Small intestine (tissue), 7 donors: Measurements from ENCODE around the gene LRIT1. TPM values are rescaled to one million over a fixed set of nuclear protein-coding genes. Genes with fewer than 3 reads are reported as not detected.

Experiments
- DNase-seq, 2 donors: peaks; one replicate each; pipeline versions ENCODE4 v3.0.0 to v3.0.0-alpha.2; 2013
- FAIRE-seq: peaks from 2 replicates; lab custom pipeline; 2012; peaks lifted over from hg19 to GRCh38; lab: Jason Lieb, UNC
- H3K27ac ChIP-seq, 3 donors: one replicate each; pipeline ENCODE4 v1.5.1; 2013; ENCODE audit warnings: low read length in 2 of 3, mild to moderate bottlenecking in 2 of 3, control low read depth in 1 of 3, inconsistent platforms in 1 of 3, low read depth in 1 of 3, moderate library complexity in 1 of 3
- H3K27me3 ChIP-seq, 3 donors: one replicate each; pipeline ENCODE4 v1.6.1; 2013; ENCODE audit warnings: low read length in 3 of 3, inconsistent platforms in 1 of 3; ENCODE audit not compliant: control insufficient read depth in 3 of 3, insufficient read depth in 3 of 3
- H3K36me3 ChIP-seq, 3 donors: one replicate each; pipeline ENCODE4 v1.6.1; 2013; ENCODE audit warnings: low read length in 3 of 3, inconsistent platforms in 1 of 3, low read depth in 1 of 3, mild to moderate bottlenecking in 1 of 3, moderate library complexity in 1 of 3; ENCODE audit not compliant: control insufficient read depth in 3 of 3, insufficient read depth in 2 of 3
- H3K4me1 ChIP-seq, 3 donors: one replicate each; pipeline ENCODE4 v1.6.1; 2013; ENCODE audit warnings: low read length in 2 of 3, inconsistent platforms in 1 of 3, low read depth in 1 of 3, mild to moderate bottlenecking in 1 of 3, moderate library complexity in 1 of 3; ENCODE audit not compliant: control insufficient read depth in 3 of 3, insufficient read depth in 2 of 3
- H3K4me3 ChIP-seq, 3 donors: one replicate each; pipeline ENCODE4 v1.5.1; 2013; ENCODE audit warnings: low read length in 3 of 3, control low read depth in 1 of 3, inconsistent platforms in 1 of 3, low read depth in 1 of 3, mild to moderate bottlenecking in 1 of 3, moderate library complexity in 1 of 3
- H3K9me3 ChIP-seq, 2 donors: one replicate each; pipeline ENCODE4 v1.6.1; 2013; ENCODE audit warnings: low read depth in 1 of 2, low read length in 1 of 2; ENCODE audit not compliant: control insufficient read depth in 2 of 2, insufficient read depth in 1 of 2
- WGBS, 3 donors: extraction: QIAGEN DNeasy Blood & Tissue Kit; methylation state at CpG; one replicate each; pipeline ENCODE4 v1.1.7; 2013; 5-methylcytosine and 5-hydroxymethylcytosine counted together
- polyA plus RNA-seq, 4 donors: library from polyadenylated mRNA; stranded (reverse) in 3 of 4; unstranded in 1 of 4; fragments of 200-250 nt in 3 of 4; fragments of 120-200 nt in 1 of 4; gene quantifications; one replicate each; pipeline versions ENCODE4 v1.2.1 to v1.2.3, GENCODE V29; 2013
- donor health status: healthy with polysubstance abuse.
- donor health status: control.
- donor health status: control.
- donor health status: Bipolar disorder and iron deficiency.
- donor health status: healthy.

Gene LRIT1
- polyA plus RNA-seq, 4 donors, result not detected

DNA sequence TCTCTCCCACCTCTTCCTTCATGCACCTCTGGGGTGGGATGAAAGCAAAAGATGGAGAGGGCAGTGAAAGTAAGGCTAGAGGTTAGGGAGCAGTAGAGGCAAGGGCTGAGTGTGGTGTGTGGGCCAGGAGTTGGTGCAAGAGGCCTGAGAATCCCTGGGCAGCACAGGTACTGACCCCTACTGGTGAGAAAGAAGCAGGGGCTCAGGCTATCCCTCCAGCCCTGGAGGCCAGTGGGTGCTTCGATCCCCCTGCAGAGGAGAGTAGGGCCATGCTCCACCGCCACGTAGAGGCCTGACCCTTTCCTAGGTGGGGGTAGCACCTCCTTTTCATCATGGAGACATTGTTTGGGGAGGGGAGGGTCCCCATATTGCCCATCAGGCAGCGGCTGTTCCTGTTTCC, 37.2 kb downstream of the LRIT1 start:
- H3K27me3 ChIP-seq, result peaks cover 0 to 2% (median 0%) of the 10 kb centered on the region in 3 donors
- H3K9me3 ChIP-seq, result no peaks in the 10 kb centered on the region
- H3K4me3 ChIP-seq, result no peak overlapping the region
- DNase-seq (no peak), FAIRE-seq (no peak)
- H3K4me1 ChIP-seq, result peaks cover 0 to 17% (median 0%) of the 10 kb centered on the region in 3 donors
- H3K36me3 ChIP-seq, result no peaks in the 10 kb centered on the region
- no peak overlapping the region for H3K27ac ChIP-seq
- WGBS, 3 donors, result 87 to 100% (median 92%) methylated on average over 4 of the region's 4 CpGs

DNA sequence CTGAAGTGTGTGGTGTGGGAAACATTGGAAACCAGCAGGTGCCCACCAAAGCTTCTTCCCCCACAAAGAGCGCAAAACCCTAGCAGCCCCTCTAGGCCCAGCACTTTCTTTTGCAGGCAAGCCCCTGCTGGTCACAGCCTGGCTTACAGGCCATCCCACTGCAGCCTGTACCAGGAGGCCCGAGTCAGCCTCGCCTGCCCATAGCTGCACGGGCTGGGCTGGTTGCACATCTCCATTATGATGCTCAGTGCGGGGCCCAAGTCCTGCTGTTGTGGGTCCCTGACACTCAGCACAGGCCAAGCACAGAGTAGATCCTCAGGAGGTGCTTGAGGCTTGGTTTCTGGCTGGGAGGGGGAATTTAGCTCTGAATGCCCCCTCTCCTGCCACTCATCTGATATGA, 39.0 kb downstream of the LRIT1 start:
- Histone ChIP-seq H3K9me3 (no peaks in the 10 kb centered on the region), H3K36me3 (no peaks in the 10 kb centered on the region), H3K27ac (no peak overlapping the region), H3K27me3 (peaks cover 0 to 2% (median 0%) of the 10 kb centered on the region in 3 donors), H3K4me1 (peaks cover 0 to 17% (median 0%) of the 10 kb centered on the region in 3 donors), H3K4me3 (no peak overlapping the region)
- FAIRE-seq (no peak), DNase-seq (no peak)
- WGBS, 3 donors, result 84 to 92% (median 85%) methylated on average over 5 of the region's 5 CpGs

DNA sequence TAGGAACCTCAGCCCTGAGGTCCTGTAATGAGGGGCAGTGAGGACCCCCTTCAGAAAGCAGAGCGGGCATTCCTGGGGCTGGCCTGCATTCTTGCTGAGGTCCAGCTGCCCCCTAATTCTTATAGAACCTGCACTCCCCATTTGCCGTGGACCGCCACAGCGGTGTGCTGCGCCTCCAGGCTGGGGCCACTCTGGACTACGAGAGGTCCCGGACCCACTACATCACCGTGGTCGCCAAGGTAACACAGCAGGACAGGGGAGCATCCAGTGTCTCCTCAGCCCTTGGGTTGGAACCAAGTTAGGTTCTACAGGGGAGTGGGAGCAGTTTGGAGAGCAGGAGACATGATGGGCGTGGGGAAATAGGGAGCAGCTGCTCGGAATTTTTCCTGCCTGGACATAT, 39.7 kb downstream of the LRIT1 start:
- FAIRE-seq (no peak), DNase-seq (no peak)
- Histone ChIP-seq H3K36me3 (no peaks in the 10 kb centered on the region), H3K4me3 (no peak overlapping the region), H3K27ac (no peak overlapping the region), H3K4me1 (peaks cover 0 to 17% (median 0%) of the 10 kb centered on the region in 3 donors), H3K9me3 (no peaks in the 10 kb centered on the region), H3K27me3 (peaks cover 0 to 7% (median under 1%) of the 10 kb centered on the region in 3 donors)
- WGBS, 3 donors, result 89 to 95% (median 91%) methylated on average over 11 of the region's 11 CpGs

DNA sequence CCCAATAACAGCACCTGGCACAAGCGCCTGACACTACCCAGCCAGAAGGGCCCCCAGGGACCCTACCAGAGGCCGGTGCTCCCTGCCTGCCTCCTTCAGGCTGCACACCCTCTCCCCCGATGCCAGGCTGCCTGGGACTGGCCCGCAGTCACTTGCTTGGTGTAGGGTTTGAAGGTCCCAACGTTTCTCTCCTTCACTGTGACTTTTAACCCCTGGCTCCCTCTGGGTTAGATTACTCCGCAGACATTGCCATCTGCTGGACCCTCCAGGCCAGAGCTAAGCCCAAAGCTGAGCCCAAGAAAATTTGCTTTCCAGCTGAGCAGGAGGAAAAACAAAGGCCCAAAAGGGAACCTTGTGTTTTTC, 40.1 kb downstream of the LRIT1 start:
- 27 to 48% (median 36%) methylated on average over 6 of the region's 6 CpGs for WGBS, 3 donors

DNA sequence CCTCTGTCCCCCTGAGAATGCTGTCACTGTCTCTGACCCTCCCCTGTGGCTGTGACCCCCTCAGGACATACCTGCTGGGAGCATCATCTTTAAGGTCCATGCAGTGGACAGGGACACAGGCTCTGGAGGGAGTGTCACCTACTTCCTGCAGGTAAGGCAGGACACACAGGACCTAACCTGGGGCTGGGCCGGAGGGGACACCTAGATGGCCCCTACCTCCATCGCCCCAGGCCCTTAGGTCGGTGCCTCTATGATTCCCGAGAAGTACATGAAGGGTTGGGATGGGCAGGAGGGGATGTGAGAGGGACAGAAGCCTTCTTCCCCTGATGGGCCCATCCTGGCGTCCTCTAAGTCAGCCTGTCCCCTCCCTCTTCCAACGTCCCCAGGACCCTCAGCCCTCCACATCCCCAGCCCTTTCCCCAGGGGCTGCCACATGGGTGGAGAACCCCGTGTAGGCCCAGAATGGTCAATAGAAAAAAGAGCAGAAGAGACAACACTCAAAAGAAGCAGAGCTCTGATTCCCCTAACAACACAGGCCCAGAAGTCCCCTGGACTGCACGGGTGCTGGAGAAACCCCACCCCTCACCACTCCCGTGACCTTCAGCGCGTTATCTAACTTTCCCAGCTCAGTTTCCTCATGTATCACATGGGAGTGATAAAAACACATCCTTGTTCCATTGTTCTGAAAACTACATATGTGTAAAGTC, 40.7 kb downstream of the LRIT1 start:
- peak; percentile 30 to 81 for DNase-seq
- WGBS, 3 donors, result 51 to 72% (median 62%) methylated on average over 11 of the region's 11 CpGs
- H3K27ac ChIP-seq, result peak overlapping the region in 1 of 3 donors; percentile 28
- peaks cover 0 to 17% (median 7%) of the 10 kb centered on the region in 3 donors for H3K27me3 ChIP-seq
- H3K4me3 ChIP-seq, result no peak overlapping the region
- H3K9me3 ChIP-seq, result no peaks in the 10 kb centered on the region
- FAIRE-seq, result no peak
- no peaks in the 10 kb centered on the region for H3K36me3 ChIP-seq
- H3K4me1 ChIP-seq, result peaks cover 0 to 17% (median 0%) of the 10 kb centered on the region in 3 donors

More for the DNA sequence above, 40.1 kb downstream of the LRIT1 start:
- Histone ChIP-seq H3K27ac (no peak overlapping the region), H3K4me1 (peaks cover 0 to 17% (median 0%) of the 10 kb centered on the region in 3 donors), H3K36me3 (no peaks in the 10 kb centered on the region), H3K27me3 (peaks cover 0 to 11% (median 5%) of the 10 kb centered on the region in 3 donors), H3K4me3 (no peak overlapping the region), H3K9me3 (no peaks in the 10 kb centered on the region)
- FAIRE-seq (no peak), DNase-seq (no peak)

DNA sequence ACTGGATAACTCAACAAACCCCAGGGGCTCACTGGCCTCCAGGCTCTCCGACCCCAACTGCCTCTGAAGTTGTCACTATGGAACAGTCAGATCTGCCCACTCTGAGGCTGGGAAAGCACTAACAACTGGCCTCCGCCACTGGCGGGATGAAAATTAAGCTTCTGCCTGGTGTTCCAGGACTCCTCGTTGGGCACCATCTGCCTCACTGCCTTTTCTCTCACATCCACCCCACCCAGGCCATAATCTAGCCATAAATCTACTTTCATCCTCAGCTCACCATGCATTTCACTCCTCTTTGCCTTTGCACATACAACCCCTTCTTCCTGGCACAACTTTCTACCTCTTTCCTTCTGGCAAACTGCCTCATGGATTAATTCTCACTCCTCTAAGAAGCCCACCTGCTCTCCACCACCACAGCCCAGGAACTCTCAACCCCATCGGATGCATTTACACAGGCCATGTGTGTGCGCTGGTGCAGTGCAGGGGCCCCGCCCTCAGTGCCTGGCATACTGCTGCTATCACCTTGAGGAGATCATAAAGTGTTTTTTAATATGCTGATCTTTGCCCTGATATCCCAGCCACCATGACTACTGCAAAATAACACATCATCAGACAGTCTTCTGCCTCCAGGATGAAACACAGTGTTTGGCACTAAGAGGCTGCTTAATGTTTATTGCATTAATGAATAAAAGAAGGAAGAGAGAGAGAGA, 43.0 kb downstream of the LRIT1 start:
- DNase-seq (peak in 1 of 2 donors; percentile 60), FAIRE-seq (no peak)
- H3K4me3 ChIP-seq, result no peak overlapping the region
- no peaks in the 10 kb centered on the region for H3K36me3 ChIP-seq
- no peaks in the 10 kb centered on the region for H3K9me3 ChIP-seq
- no peak overlapping the region for H3K27ac ChIP-seq
- H3K27me3 ChIP-seq, result peaks cover 11 to 38% (median 18%) of the 10 kb centered on the region in 3 donors
- 41 to 68% (median 50%) methylated on average over 7 of the region's 7 CpGs for WGBS, 3 donors
- peaks cover 0 to 25% (median 0%) of the 10 kb centered on the region in 3 donors for H3K4me1 ChIP-seq

DNA sequence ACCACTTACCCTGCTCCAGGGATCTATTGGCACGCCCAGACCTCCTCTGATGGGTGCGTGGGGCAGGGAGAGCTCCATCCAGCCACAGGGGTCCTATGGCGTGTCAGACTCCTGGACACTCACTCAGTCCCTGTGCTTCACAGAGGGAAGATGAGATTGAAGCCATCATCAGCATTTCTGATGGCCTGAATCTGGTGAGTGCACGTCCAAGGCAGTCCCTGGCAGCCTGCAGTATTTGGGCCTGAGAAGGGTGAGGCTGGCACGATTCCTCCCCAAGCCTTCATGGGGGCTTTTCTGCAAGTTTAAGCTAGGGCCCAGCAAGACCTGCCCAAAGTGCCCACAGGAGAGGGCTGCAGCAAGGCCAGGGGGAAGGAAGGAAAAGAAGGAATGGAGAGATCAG, 43.7 kb downstream of the LRIT1 start:
- H3K36me3 ChIP-seq, result no peaks in the 10 kb centered on the region
- peaks cover 11 to 44% (median 18%) of the 10 kb centered on the region in 3 donors for H3K27me3 ChIP-seq
- FAIRE-seq (no peak), DNase-seq (no peak)
- peaks cover 0 to 25% (median 0%) of the 10 kb centered on the region in 3 donors for H3K4me1 ChIP-seq
- no peaks in the 10 kb centered on the region for H3K9me3 ChIP-seq
- H3K4me3 ChIP-seq, result no peak overlapping the region
- H3K27ac ChIP-seq, result no peak overlapping the region
- 76 to 91% (median 85%) methylated on average over 5 of the region's 5 CpGs for WGBS, 3 donors

DNA sequence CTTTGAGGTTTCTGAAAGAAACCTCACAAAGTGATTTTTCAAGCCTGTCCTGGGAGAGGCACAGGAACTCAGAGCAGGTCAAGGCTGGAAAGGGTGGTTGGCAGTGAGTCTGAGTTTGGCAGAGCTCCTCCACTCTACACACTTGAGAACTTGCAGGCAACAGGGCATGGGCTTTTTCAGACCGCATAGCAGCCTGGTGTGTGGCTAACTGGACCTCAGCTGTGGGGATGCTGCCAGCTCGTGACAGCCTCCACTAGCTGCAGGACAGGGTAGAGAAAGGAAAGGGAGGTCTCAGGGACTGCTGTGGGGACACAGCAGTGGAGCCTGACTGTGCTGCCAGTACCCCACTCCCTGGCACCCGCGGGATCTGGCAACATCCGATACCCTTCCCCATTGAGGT, 44.4 kb downstream of the LRIT1 start:
- no peak overlapping the region for H3K27ac ChIP-seq
- no peaks in the 10 kb centered on the region for H3K9me3 ChIP-seq
- H3K4me3 ChIP-seq, result no peak overlapping the region
- 61 to 81% (median 75%) methylated on average over 5 of the region's 5 CpGs for WGBS, 3 donors
- H3K27me3 ChIP-seq, result peaks cover 11 to 46% (median 18%) of the 10 kb centered on the region in 3 donors
- H3K36me3 ChIP-seq, result no peaks in the 10 kb centered on the region
- DNase-seq (no peak), FAIRE-seq (no peak)
- H3K4me1 ChIP-seq, result peaks cover 0 to 23% (median 0%) of the 10 kb centered on the region in 3 donors
